Esophagus muscularis mucosa (tissue), 3 donors: Measurements from ENCODE around the gene CYP21A2.

Experiments
- CTCF ChIP-seq, 3 experiments: fragments of 200-600 bp in 2 of 3; fragments of 450-650 bp in 1 of 3; sonication (generic) in 2 of 3; IDR thresholded peaks; one replicate each; pipeline ENCODE4 v1.5.1; 2017 to 2019; ENCODE audit warnings: antibody characterized with exemption in 3 of 3, mild to moderate bottlenecking in 2 of 3, moderate library complexity in 1 of 3
- POLR2A ChIP-seq: fragments of 450-650 bp; IDR thresholded peaks from one replicate; pipeline ENCODE4 v1.6.1; 2017; ENCODE audit warnings: antibody characterized with exemption, moderate library complexity, mild to moderate bottlenecking, low read depth
- POLR2AphosphoS5 ChIP-seq, 2 donors: sonication (generic); formaldehyde crosslinking; IDR thresholded peaks; one replicate each; pipeline ENCODE4 v1.6.1; 2017; ENCODE audit warnings: antibody characterized with exemption in 2 of 2

- TF ChIP-seq POLR2A (no peak), CTCF (IDR thresholded peaks at IDR 0.05) (no peak), POLR2AphosphoS5 (IDR thresholded peaks at IDR 0.05) (no peak)
Measured at GRCh38 chr6:32083812-32084768, 45.9 kb downstream of the CYP21A2 start.
